HG03342 (cell line): Measurements from ENCODE around the gene CHD6.
"Not testable (repeated sequence)": the region's sequence is repeated elsewhere in the genome, so short reads cannot be mapped to it uniquely, and the experiment has no call there.

Experiments
- ATAC-seq: cut with Tn5 transposase; IDR thresholded peaks from one replicate; pipeline ENCODE4 v1.9.1; 2021; ENCODE audit warnings: mild to moderate bottlenecking, moderate library complexity; ENCODE audit not compliant: unreplicated experiment

The CHD6 gene

DNA sequence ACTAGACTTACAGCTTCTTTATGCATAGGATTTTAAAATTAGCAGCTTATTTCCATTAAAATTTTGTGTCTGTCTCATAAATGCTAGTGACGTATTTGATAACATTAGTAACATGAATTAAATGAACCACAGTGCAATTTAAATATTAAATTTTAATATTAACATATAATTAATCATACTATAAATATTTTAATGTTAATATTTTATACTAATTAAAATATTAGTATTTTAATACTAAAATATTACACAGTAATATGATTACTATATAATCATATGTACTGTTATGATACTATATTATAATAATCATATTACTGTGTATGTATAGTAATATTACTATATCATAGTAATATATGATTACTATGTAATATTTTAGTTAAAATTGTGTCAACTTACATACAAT is 73.7 kb downstream of the CHD6 start:
- no peak for ATAC-seq

DNA sequence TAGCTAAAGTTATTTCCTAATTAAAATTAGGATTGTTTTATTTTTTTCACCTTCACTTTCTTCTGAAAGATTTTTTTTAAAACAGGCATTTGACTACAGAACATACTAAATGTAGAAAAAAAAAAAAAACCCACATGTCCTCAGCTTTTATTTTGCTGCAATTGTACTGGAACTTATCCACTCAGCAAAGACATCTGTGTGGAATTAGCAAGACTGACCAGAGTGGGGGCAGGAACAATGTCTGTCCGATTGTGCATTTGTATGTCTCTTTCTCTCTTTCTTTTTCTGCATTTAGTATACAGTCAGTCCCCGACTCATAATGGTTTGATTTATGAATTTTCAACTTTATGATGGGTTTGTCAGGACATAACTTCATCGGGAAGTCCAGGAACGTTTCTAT is 77.3 kb downstream of the CHD6 start:
- no peak for ATAC-seq

DNA sequence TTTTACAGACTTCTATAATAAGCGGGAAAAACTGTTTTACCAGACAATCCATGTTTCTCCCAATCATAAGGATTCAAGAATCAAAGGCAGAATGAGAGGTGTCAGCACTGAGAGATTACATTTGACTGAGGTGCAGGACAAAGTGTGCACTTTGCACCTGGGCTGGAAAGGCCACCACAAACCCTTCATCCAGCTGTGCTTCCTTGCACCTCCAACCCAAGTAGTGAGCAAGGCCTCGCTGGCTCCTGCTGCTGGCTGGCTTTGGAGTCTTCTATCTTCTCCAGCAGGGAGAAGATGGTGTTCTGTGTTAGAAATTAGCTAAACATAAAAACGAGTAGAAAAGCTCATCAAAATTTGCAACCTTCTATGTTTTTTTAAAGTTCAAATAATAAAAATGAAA is 77.7 kb downstream of the CHD6 start:
- ATAC-seq: no peak

DNA sequence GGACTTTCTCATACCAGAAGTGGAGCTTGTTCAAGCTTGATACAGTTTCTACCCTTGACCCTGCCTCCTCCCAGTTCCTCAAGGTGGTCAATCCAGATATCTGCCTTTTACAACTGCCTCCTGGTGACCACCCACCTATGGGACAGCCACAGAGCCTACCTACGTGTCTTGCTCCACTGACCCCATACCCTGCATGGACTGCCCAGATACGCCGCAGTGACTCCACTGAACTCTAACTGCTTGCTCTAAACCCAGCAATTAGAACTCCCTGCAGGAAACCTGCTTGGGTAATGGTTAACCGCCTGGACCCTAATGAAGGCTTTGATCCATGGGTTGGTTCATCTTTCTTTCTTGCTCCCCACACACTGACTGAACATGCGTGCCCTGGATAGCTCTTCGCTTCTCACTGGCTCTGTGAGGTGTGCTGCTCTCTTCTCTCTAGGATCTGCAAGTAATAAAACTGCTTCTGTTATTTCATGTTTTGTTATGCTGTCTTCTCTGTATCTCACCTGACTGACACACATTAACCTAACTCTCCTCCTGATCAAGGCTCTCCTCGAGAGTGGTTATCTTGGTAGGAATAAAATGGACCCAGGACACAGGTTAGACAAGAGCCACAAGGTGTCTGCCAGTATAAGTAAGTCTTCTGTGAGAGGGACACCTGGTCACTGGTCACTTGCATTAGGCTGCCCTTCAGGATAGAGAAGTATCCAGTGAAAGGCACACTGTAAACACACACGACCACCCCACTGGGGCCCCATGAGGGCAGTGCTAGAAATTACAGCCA is 79.2 kb downstream of the CHD6 start:
- no peak for ATAC-seq

DNA sequence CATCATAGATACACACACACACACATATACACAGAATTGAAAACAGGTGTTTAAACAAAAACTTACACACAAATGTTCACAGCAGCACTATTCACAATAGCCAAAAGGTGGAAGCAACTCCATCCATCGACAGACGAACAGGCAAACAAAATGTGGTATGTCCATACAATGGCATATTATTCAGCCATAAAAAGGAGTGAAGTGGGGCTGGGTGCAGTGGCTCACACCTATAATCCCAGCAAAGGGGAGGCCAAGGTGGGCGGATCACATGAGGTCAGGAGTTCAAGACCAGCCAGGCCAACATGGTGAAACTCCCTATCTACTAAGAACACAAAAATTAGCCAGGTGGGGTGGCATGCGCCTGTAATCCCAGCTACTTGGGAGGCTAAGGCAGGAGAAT is 80.3 kb downstream of the CHD6 start:
- no peak for ATAC-seq

DNA sequence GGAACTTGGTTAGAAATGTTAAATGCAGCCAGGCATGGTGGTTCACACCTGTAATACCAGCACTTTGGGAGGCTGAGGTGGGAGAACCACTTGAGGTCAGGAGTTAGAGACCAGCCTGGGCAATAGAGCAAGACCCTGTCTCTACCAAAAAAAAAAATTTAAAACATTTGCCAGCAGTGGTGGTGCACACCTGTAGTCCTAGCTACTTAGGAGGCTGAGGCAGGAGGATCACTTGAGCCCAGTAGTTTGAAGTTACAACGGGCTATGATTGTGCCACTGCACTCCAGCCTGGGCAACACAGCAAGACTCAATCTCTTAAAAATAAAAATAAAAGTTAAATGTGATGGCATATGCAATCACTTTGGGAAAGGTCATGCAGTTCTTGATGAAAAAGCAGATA is 82.6 kb downstream of the CHD6 start:
- not testable (repeated sequence) for ATAC-seq

DNA sequence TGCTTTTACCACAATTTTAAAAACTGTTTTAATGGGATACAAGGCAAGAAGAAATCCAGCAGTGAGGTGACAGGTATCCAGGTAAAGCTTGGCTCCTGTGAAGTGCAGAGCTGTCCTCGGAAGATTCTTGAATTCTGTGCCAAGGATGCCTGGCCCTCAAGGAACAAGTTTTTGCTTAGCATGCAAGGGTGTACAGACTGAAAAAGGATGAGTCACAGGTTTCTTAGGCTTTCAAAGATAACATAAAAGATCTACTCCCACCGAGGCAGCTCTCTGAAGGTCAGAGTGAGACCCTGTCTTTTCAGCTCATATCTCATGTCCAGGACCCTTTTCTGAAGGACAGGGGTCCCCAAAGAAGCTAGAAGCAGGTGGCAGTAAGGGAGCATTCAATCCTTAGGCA is 83.3 kb downstream of the CHD6 start:
- ATAC-seq: no peak

DNA sequence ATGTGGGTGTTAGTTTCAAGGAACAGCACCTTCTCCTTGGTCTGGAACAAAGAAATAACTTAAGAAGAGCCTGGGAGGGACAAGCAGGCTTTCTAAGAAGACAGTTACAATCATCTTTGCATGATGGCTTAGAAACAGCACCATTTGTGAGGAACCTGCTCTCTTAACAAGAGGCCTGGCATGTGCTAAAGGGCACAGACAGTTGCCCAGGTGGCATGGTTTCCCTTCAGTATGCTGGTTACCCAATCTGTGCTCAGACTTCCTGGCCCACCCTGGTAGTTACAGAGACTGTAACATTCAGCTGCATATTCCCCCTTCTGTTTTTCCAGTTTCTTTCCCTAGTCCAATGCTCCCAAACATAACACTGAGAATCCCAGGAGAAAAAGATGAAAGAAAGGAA is 84.0 kb downstream of the CHD6 start:
- ATAC-seq: no peak

DNA sequence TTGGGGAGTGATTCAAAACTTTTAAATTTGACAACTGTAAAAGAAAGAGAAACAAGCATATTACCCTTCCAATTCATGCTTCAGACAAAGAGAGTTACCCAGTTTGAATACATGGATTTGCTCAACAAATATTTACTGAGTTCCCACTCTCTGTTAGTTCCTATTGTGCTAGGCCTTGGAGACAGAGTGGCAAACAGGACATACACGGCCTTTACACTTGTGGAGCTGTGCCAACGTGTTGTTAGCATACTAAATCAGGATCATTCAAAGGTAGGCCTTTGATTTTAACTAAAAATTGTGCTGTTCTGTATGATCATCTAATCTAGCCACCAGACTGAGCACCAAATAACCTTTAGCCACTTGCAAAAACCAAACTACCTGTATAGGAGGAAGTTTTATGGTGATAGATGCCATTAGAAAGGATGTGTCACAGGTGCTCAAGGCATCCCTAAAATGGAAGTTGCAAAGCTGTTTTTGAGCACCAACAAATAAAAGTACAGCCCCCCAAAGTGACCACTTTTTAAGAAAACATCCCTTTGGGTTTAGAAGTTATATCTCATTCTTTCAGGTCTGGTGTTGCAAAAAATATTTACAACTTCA is 84.5 kb downstream of the CHD6 start:
- no peak for ATAC-seq

DNA sequence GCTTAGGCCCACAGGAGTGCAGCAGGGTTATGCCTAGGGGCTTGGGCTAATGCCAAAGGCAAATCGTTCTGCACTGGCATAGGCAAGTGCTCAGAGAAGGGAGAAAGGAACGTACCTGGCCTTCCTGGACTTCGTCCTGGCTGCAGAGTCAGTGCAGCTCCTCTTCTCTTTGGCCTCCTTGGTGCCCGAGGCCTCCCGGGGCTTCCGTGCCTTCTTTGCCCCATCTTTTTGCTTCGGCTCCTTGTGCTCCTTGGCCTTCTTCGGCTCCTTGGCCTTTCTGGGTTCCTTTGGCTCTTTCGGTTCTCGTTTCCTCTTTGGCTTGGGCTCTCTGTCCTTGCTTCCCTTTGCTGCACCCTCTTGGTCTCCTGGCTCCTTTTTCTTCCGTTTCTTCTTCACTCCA is 85.2 kb downstream of the CHD6 start:
- no peak for ATAC-seq

DNA sequence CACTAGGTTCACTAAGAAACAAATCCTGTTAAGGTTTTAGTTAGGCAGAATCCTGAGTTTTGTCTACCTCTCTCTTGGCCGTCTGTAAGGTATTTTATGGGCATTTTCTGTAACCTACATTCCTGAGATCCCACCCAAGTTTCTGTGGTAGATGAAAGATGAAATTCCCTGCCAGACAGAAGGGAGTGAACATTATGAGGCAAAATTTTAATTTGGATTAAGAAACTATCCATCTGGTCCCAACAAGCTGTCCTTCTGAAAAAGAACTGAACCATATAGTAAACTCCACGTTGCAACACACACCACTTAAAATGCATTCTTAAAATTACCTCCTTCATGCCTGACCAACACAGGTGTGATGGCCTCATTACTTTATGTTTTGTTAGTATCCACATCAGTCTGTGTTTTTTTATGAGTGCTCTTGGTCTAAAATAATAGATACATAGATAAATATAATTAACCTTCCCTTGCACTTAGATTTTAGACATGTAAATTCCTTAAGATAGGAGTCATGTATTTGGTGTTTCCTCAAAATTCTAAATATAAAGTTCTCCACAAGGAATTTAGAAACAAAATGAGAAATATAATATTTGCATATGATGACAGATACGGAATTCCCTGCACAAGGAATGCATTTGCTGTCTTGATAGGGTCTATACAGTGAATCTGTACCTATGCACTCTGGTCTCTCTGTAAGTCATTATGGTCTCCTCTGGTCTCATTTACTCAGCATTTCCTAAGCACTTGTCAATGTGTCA is 86.5 kb downstream of the CHD6 start:
- no peak for ATAC-seq

DNA sequence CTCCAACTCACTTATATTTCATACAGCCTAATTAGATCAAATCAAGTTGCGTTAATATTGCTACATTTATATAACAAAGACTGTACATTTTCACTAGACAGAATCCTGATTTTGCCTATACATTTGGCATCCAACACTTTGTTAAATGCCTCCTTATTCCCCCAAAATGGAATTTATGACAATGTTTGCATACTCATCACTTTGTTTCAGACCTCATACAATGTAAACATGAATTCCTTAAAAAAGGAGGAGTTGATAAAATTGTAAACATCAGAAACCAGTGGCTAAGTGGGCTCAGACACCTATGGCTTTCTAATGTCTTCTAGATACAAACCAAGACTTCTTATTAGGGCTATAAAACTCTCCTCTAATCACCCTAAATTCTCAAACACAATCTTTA is 87.3 kb downstream of the CHD6 start:
- ATAC-seq: no peak

DNA sequence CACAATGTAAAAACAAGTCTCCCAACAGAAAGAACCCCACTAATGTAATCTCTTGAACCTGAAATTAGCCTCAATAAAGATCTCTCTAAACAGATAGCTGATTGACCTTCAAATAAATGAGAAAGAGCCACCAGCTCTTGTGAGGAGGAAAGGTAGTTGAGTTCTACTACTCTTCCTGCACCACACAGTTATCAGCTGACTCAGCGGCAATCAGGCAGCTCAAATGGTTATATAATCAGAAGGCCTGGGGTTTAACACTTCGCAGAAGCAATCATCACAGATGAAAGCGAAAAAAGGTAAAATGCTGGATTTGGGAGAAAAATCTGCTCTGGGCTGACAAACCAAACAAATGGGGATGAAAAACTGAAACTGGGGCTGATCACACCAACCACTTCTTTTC is 91.8 kb downstream of the CHD6 start:
- no peak for ATAC-seq

DNA sequence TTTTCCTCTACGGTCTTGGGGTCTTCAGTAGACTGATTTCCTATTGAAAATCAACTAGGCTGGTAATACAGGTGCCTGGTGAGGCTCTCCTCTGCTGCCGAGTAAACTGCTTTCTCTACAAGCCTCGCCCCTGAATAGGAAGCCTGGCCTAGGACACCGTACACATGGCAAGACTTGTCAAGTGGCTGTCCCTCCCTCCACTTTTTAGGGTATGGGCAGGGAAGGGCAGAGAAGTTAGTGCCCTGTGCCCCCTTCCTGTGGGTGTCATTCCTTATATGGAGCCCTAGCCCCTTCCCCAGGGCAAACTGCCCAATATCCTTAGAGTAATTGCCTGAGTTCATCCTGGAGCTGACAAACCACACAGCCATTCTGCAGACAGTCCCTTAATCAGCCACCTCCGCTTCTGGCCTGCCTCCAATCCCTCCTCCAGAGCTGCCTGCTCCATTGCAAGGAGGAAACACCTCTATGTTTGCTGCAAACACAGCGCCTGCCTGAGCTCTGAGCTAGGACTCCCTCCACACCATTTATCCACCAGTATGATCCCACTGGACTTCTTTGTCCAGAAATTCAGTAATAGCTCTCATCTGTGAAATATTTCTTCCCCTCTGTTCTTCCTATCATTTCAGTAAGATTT is 93.1 kb downstream of the CHD6 start:
- no peak for ATAC-seq

DNA sequence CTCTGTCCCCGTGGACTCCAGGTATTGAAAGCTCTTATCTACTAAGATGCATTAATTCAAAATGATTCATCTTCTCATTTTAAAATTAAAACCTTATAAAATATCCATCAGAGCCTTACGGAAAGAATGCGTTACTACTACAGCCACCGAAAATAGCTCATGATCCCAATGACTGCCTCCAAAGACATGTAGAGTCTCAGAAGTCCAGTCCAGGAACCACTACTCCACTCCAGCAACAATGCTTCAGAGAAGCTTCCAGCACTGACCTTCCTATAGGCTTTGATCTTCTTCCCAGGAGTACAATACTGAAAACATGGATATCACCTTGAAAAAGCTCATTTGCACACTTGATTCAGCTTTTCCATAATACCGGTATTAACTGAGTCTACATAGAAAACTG is 94.3 kb downstream of the CHD6 start:
- ATAC-seq: no peak

DNA sequence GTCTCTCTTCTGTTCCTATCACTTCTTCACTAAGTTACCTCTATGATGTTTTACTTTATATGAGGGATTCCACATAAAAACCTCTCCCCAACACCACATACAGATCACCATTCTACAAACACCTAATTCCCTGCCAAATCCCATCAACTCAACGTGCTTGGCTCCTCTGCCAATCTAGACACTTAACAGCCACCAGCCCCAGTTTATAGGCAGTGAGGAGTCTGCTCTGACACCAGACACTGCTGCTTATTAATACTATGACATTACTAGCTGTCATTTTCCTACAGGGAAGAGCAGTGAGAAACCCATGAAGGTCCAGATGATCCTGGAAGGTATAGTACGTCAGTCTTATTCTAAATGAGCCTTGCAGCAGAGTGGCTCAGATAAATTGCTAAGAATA is 104.3 kb downstream of the CHD6 start:
- ATAC-seq: no peak

DNA sequence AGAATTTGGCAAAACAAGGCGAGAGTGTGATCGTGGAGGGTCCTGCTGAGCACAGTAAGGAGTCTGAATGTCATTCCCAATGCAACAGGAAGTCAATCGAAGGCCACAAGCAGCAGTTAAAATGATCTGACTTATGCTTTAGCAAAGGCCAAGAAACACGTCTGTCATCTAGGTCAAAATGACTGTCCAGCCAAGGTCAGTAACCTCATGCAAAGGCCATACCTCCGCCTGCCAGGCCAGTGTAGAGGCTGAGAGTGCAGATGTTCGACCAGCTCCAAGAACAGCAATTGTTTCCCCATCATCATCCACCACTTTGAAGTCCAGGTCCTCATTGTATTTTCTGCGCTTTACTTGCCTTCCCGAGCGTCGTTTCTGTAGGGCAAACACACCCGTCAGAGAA is 105.6 kb downstream of the CHD6 start:
- no peak for ATAC-seq

DNA sequence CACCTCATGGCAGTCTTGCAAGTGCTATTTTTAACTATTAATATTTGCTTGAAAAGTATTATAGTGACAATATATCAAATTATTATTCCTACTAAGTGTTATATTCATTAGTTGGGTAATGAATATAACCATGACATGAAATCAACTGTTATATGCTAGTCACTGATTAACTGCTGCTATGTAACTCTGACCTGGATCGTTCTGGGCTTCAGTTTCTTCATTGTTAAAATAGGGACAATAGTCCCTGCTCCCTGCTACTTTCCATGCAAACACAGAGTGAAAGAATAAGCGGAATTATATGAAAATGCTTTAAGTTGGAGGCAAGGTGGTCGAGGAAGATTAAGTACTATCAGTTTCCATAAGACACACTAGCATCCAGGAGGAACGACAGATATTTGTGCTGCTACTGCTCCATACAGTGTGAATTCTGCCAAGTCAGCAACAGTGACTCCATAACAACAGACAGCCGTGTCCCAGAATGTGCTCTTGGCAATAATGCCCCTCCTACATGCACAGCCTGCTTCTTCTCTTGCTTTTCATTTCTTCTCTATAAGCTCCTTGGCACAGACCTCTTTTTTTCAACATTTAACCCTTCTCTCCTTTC is 107.2 kb downstream of the CHD6 start:
- ATAC-seq: no peak

DNA sequence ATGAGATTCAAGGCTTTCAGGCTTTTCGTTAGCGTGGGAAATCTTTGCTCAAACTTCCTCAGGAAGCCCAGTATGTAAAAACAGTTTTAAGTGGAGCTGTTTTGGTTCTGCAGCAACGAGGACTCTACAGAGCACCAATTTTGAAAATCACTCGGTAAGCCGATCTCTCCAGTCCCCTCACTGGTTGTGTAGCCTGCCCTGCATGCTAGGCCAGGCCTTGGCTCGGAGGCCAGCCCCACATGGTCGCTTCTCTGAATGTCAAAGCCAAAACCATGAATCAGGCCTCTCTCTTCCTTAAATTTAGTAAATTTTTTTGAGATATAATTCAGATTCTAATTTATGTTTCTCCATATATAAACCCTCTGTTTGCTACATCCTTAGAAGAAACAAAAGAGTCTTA is 108.0 kb downstream of the CHD6 start:
- ATAC-seq: no peak

DNA sequence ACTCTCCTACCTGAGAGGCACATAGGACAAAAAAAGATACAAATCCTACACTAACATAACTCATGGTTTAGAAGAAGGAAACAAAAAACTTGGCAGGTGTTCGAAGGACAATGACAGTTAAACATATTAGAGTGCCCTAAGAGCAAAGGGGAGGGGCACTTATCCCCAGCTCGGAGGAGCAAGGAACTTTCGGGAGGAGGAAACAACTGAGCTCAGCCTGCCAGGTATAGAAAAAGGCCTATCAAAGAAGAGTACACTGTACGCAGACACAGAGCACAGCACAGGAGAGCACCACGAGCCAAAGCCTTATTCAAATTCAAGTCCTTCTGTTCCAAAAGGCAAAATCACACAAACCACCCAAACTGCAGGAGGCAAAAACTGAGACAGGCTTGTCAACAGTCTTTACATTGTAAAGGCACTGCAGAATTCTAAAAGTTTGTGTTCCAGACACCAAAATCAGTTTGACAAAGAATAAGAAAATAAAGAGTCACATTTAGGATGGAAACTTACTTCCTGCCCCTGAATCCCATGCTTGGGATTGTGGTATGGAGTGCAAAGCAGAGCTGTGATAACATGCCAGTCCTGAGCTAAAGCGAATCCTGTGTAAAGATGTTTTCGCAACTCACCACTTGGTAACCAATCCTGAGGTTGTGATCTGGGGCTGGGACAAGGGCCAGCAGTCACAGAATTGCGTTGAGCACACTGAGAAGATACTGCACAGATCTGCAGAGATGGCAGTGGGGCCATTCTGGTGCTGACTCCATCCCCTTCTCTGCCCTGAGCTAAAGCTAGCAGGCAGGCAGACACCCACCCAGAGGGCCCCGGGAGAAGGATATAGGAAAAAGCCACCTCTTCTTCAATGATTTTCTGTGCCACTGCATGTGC is 108.6 kb downstream of the CHD6 start:
- no peak for ATAC-seq
